GM21447 (cell line): ENCODE measurements around the gene TTC23.

ENCODE experiments used
- ATAC-seq: cut with Tn5 transposase; IDR thresholded peaks from one replicate; pipeline ENCODE4 v1.9.1; 2021; ENCODE audit not compliant: unreplicated experiment

The TTC23 gene

GRCh38 chr15:99165956-99166689 is 83.3 kb downstream of the TTC23 start:
- no peak for ATAC-seq

- ATAC-seq: no peak
Observed at GRCh38 chr15:99165020-99165790, 84.2 kb downstream of the TTC23 start.

DNA sequence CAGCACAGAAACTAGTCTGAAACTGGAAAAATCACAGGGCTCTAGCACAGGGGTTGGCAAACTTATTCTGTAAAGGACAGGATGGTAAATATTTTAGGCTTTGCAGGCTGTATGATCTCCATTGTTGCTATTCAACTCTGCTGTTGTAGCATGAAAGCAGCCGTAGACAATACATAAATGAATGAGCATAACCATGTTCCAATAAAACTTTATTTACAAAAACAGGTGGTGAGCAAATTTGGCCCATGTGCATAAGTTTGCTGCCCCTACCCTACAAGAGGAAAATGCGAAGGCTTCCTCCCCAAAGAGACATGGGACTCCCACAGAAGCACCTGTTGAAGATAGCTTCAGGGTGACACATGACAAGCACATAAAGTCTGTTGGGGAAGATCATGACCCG is 85.3 kb downstream of the TTC23 start:
- no peak for ATAC-seq

DNA sequence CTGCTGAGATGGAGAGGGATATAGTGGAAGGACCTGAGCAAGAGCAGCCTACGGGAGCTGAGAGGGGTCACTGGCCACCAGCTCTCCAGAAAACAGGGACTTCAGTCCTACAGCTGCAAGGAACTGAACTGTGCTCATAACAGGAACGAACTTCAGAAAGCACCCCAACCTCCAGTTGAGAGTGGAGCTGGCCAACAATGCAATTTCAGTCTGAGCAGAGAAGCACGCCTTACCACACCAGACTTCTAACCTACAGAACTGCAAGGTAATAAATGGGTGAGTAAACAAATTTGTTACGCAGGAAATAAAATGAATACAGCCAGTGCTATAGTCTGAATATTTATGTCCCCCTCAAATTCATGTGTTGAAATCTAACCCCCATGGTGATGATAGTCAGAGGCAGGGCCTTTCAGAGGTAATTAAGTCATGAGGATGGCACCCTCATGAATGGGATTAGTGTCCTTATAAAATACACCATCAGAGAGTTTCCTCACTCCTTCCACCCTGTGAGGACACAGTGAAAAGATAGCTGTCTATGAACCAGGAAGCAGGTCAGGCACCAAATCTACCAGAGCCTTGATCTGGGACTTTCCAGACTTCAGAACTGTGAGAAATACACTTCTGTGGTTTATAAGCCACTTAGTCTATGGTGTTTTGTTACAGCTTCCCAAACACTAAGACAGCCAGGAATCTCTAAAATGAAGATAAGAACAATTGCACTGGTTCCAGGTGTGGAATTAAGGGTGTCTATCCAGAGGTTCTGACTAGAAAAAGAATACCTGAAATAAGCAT is 85.9 kb downstream of the TTC23 start:
- no peak for ATAC-seq

DNA sequence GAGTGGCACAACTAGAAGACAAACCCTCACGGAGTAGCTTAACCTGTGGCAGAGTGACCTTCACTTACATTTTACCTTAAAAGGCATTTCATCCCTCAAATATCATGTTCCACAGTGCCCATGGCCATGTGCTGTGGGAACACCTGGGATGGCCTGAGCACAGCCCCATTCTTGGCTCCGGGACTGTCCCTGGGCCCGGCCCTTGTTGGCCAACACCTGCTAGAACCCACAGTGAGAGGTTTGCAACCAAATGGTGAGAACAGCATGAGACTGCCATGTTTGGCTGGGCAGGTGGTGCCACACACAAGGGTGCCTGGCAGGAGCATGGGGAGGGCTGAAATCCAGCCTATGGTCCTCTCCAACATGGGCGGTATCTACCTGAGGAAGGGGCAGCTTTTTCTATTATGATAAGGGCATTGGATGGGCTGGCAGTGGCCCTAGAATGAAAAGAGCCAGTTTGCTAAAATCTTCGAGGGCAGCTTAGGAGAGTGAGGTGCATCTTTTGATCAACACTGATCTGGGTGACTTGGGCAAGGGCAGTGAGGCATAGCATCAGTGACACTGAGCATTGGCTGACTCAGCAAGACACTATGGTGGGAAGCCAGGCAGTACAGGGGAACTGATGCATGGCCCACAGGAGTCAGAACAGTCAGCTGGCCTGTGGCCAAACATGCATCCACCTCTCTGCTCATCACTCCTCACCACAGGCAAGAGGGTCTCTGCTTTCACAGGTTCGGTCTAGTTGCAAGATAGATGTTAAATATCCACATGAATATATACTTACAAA is 90.6 kb downstream of the TTC23 start:
- ATAC-seq: no peak

DNA sequence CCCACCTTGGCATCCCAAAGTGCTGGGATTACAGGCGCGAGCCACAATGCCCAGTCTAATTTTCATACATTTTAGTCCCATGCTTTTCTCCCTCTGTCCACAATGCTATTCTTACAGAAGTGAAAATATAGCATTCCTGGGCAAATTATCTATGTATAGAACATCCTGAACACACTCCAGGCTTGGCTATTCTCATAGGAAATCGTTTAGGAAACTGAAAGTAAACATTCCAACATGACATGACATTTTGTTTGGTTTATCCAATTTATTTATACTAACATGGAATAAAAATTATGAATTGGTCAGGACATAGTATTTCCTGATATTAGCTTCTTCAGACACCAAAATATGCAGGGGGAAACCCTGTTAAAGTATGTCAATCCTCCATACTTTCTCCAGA is 91.9 kb downstream of the TTC23 start:
- no peak for ATAC-seq

GRCh38 chr15:99155961-99156443 is 93.4 kb downstream of the TTC23 start:
- no peak for ATAC-seq

- no peak for ATAC-seq
Observed at GRCh38 chr15:99154271-99154670, 95.1 kb downstream of the TTC23 start.

GRCh38 chr15:99153026-99153535 is 96.3 kb downstream of the TTC23 start:
- no peak for ATAC-seq

GRCh38 chr15:99151156-99151555 is 98.2 kb downstream of the TTC23 start:
- ATAC-seq: no peak

- ATAC-seq: no peak
Observed at GRCh38 chr15:99149366-99149765, 100.0 kb downstream of the TTC23 start.

DNA sequence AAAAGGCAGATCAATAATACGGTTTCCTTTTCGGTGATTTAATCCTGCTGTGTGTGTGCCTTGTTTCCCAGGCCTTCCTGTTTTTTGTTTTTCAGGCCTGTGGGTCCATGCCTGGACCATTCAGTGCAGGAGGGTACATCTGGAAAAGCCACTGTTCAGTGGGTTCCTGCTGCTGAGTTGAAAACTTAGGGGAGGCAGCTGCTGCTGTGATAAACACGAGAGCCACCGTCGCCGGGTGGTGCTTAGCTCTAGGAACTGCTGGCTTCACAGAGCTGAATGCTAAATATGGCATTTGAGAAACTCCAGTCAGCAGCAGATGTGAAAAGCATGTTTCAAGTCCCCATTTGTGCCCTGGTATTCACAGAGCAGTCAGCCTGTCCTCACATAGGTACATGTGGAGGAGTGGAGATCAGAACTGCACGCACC is 100.5 kb downstream of the TTC23 start:
- ATAC-seq: no peak

- no peak for ATAC-seq
Observed at GRCh38 chr15:99146661-99147060, 102.7 kb downstream of the TTC23 start.

DNA sequence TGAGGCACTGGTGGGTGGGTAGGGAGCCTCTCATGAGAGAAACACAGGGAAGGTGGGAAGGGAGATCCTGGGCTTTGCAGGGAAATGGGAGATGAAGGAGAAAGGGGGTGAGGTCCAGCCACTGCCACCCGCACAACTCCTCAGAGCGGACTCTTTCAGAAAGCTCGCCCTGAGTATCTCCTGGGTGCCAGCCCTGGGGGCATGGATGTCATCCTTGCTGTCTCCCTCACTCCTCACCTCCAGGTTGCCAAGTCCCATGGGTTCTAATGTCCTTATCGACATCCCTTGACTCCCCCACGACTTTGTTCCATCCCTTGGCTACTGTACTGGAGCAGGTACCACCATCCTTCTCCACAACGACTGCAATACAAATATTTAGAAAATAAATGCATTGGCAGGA is 103.6 kb downstream of the TTC23 start:
- no peak for ATAC-seq

DNA sequence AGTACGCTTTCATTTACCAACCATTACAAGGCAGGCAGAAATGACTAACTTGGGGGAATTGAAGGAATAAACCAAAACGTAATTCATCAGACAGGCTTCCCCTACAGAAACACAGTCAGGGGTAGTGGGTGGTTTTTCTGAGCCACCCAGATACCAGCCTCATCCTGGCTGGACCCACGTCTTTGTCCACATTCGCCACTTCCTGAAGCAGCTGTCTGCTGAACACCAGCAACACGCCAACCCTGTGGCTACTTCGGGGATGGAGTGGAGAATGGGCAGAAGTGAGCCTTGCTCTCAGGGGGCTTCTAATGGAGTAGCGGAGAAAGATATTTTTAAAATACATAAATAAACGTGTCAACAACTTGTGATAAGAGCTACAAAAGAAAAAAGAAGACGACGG is 104.4 kb downstream of the TTC23 start:
- no peak for ATAC-seq

GRCh38 chr15:99143655-99144610 is 105.4 kb downstream of the TTC23 start:
- ATAC-seq: no peak

DNA sequence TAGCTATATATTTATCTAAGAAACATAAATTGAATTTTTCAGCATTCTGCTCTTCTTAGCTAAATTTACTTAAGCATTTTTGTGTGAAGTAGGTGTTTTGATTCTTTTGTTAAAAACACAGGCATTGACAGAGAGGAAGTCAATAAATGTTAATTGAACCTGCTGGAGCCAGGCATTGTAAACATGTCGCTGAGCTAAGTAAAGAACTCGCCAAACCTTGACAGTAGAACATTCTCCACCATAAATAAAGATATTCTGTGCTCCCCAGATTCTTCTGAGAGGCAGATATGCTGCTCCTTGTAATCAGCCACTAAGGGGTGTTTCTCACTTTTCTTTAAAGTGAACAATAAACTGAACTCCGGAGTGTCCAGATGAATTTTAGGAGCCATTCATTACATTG is 106.1 kb downstream of the TTC23 start:
- ATAC-seq: no peak

- ATAC-seq: no peak
Observed at GRCh38 chr15:99142562-99142961, 106.8 kb downstream of the TTC23 start.

- ATAC-seq: no peak
Observed at GRCh38 chr15:99141943-99142342, 107.4 kb downstream of the TTC23 start.
